ENCODE data around the gene RIMS1.

DNA sequence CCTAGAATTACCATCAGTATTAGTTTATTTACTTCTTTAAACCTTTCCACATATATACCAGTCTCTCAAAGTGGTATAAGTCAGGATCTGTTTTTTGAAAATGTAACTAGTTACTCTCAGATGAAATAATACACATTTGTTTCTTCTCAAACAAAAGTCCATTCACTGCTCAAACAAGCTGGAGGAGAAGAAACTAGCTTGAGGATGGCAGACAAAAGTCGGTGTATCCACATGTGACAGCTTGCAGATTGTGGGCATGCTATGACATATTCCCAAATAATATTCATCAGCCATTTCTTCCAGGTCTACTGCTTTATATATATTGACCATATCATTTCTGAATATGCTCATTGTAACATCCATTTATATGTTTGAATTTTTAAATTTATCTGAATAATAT, 538.1 kb downstream of the RIMS1 start:
- TF ChIP-seq CTCF (IDR thresholded peaks at IDR 0.05; ENCODE audit: insufficient read depth, low read depth, low read length) (no peak), EZH2 (IDR thresholded peaks at IDR 0.05; ENCODE audit: insufficient read depth, low read length) (no peak)

Data from astrocyte (in vitro differentiated cells and primary cell).